ENCODE measurements around the gene RTN4RL1.

The RTN4RL1 gene

DNA sequence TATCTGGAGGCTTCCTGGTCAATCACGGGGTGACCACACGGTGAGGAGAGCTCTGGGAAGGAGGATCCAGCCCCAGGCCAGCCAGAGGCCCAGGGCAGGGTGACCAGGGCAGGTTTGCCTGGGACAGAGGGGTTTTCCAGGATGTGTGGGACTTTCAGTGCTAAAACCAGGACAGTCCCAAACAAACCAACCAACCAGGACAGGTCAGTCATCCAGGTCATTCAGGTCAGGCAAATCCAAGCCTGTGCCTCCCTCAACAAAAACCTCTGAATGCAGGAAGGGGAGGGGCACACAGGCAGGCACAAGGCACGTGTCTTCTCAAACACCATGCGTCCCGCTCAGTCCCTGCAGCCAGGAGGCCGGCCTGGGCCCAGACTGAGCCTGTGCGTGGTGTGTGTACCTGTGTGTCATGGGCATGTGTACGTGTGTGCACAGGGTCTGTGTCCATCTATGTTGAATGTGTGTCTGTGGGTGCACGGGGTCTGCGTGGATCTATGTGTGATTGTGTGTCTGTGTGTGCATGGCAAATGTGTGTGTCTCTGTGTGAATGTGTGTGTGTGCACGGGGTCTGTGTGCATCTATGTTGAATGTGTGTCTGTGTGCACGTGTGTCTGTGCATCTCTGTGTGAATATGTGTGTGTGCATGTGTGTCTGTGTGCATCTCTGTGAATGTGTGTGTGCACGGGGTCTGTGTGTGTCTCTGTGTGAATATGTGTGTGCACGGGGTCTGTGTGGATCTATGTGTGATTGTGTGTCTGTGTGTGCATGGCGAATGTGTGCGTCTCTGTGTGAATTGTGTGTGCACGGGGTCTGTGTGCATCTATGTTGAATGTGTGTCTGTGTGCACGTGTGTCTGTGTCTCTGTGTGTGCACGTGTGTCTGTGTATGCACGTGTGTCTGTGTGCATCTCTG is 78.9 kb downstream of the RTN4RL1 start:
- DNase-seq, result no peak

DNA sequence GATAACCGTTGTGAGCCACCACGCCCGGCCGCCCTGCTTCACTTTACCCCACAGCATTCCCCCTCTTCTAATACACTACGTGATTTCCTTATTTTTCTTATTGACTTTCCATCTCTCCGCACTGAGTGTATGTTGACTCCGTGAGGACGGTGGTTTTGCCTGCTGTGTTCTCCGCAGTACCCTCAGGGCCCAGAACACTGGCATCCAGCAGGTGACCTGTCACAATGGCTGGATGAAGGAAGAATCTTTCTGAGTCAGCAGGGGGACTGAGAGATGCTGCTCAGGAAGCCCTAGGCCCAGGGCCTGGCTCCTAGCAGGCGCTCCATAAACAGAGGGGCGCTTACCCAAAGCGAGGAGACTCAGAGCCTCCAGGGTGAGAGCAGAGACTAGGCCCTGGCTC is 79.5 kb downstream of the RTN4RL1 start:
- no peak for DNase-seq

DNA sequence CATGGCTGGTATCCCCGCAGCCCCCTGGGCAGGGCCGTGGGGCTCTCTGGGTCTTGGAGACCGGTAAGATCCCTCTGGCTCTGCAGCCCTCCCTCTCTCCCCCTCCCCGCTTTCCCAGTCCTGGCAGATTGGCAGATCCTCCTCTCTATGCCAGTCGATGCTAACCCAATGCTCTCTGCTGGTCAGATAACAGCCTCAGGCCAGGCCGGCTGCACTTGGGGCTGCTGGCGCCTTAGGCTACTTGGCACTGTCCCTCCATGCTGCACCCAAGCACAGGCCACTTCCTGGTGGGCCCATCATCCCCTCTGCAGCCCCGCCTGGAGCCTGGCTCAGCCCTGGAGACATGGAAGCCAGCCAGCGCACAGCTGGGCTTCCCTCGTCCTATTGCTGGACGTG is 81.7 kb downstream of the RTN4RL1 start:
- DNase-seq, result no peak

DNA sequence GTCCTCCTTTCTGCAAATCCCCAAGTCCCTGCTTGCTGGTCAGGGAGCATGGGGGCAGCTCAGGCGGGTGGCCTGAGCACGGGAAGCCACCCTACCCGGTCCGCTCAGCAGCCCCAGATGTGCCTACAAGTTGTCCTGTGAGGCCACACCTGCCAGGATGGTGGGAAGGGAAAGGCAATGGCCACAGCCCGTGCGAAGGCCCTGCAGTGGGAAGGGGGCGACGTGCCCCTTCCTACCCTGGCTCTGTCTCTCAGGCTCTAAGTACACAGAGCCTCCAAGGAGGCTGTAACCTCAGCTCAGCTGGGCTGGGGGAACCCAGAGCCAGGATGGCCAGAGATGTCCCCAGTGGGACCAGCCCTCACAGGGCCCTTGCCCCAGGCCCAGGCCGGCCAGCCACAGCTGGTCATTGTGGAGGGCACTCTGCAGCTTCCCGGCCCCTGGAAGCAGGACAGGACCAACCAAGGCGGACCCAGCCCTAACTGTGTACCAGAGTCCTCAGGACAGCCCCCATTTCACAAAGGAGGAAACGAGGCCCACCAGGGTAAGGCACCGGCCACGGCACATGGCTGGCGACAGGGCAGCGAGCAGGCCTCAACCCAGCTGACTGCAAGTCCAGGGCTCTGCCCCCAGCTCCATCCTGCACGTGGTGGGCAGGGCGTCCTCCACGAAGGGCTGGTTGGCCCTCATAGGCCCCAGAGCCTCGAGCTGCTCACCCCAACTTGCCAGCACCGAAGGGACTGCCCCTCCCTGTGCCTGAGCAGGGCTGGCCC is 82.3 kb downstream of the RTN4RL1 start:
- DNase-seq, result no peak

DNA sequence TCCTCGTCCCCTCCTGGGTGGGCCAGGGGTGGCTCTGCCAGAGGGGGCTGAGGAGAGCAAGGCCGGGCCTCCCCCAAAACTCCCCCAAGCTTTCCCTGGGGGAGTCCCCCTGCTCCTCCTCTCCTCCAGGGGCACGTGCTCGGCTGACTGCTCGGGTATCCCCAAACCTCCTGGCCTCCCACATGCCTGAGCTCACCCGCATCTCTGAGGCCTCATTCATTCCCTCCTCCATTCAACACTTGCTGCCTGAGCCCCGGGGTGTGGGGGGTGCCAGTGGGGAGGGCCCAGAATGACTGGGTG is 83.1 kb downstream of the RTN4RL1 start:
- no peak for DNase-seq

DNA sequence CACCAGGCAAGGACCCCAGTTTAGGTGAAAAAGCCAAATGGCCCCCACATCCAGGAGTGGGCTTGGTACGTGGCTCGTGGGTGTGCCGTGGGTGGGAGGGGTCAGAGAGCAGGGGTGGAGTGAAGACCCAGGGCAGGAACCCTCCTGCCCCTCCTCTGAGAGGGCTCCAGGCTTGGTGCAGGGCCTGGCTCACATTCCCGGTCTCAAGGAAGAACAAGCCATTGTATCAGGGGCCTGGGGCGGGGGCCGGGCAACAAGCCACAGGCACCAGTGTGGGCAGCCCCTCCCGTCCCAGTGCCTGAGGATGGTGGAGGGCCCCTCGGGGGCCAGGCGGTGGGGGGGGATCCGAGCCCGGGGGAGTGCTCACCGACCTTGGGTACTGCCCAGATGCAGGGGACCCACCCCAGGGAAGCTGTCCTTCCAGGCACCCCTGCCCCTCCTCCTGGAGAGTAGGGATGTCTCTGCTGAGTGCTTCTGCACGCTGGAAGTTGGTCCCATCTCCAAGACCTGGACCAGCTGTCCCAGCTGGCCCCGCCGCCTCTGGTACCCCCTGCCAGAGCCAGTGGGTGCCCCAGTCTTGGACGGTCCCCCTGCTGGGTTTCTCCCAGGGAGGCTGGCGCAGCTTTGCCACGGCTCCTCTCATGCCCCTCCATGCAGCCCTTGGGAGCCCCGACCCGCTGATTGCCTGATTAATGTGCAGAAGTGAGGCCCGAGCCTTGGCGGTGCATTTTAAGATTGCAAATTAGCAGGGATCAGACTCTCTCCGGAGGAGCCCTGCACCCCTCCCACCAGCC is 83.7 kb downstream of the RTN4RL1 start:
- DNase-seq, result no peak

DNA sequence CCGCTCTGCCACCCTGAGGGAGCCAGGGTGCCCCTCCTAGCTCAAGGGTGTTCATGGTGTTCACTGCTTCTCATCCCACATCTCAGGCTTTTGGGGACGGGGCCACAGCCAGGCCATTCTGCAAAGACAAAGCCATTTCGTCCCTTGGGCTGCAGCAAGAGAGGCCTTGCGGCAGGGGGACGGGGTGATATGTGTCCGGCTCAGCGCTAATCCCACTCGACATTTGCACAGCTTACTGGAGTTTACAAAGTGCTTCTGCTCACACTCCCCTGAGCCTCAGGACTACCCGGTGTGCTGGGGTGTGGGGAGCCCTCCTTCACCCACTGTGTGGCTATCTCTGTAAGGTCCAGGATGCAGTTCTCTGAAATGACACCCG is 84.3 kb downstream of the RTN4RL1 start:
- no peak for DNase-seq

DNA sequence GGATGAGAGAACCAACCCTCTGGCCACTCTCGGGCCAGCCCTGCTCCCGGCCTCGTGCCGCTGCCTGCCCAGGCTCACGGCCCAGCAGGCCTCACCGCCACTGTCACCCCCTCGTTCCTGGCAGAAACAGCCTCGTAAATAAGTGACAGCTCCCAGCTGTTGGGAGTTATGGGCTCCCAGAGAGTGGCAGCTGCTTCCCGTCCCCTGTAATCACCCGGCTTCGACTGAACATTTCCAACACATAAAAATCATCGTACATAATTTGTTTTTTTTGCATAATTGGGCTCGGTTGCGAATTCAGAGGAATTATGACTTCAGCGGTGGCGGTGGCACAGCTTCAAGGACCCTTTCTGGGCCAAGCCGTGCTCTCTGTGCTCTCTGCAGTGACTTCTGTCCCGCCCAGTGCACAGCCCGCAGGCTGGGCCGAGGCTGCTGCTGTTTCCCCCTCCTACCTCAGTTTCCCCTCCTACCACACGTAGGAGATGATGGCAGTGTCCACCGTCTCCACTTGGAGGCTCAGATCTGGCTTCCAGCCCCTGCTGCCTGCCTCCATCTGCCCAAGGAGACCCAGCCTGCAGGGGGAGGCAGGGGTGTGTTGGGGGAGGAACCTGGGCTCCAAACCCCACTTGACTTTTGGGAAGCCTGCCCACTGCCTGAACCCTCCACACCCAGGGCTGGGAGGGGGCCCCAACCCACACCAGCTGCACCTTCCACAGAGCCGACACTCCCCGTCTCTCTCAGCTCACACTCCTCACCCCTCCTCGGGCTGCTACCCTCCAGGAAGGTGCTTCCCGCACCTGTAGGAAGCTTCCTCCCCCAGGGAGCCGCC is 84.9 kb downstream of the RTN4RL1 start:
- no peak for DNase-seq

DNA sequence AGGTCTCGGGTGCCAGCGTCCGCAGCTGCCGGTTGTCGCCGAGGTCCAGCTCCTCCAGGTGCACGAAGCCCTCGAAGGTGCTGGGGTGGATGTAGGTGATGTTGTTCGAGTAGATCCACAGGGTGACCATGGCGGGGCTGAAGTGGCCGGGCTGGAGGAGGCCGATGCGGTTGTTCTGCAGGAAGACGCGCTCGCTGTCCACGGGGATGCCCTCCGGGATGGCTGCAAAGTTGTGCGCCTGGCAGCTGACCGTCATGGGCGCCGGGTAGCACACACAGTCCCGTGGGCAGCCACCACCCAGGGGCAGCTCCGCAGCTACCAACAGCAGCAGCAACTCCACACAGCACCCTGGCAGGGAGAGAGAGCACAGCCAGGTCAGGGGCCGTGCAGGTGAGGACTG is 87.7 kb downstream of the RTN4RL1 start:
- DNase-seq, result no peak

DNA sequence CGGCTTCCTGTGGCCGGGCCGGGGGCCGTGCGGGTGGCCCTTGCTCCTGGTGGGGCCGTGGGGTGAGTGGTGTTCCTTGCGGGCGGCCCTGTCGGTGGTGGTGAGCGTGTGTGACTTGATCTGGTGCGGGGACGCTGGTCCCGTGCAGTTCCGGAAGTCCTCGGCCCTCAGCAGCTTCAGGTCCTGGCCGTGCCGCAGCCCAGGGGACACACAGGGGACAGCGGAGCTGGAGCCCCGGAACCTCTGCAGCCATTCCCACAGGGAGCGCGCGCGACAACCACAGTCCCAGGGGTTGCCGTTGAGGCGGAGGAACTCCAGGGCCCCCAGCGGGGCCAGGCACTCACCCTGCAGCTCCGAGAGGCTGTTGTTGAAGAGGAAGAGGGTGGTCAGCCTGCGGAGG is 88.4 kb downstream of the RTN4RL1 start:
- DNase-seq, result no peak

DNA sequence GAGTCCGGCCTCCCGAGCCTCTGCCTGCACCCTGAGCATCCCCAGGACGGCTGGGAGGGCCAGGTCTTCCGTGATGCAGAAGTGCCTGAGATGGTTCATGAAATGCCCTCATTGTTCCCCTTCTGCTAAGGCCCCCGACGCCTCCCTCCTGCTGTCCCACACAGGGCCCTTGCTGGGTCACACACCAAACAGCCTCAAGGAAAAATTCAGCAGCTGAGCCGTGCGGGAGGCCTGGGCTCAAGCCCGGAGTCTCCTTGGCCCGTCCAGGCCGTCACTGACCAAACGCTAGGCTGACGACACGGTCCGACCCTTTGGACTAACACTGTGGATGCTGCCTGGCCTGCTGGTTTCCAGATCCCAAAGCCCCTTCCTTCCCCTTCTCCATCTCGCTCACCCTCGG is 90.2 kb downstream of the RTN4RL1 start:
- no peak for DNase-seq

DNA sequence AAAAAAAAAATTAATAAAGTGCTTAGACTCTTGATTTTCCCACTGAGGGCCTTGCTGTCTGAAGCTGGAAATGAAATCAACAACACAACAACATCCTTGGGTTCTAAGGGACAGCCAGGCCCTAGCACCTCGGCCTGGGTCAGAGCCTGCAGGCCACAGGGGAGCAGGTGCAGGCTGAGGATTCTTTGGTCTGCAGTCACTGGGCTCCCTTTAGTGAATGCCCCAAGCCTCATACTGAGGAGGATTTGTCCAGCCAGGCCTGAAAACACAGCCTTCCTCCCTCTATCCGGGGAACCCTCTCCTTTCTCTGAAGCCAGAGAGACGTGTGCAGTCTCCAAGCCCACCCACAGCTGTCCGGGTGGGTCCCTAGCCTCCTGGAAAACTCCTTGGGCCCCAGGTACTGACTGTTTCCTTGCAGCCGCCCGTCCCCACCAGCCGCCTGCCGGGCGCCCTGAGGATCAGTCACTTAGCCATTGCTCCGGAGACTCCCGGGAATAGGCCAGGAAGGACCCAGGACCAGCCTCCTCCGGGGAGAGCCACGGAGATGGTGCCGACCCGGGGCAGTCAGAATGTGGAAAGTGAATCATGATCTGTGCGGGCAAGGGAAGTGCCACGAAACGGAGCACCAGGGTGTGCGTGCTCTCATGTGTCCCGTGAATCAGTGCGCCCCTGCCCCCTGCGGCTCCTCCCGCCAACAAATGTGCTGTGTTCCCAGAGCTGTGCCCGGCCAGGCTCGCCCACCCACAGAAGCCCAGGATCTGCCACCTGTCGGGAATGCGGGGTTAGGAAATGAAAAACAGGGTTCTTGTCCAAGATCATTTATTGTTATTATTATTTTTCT is 91.0 kb downstream of the RTN4RL1 start:
- no peak for DNase-seq

DNA sequence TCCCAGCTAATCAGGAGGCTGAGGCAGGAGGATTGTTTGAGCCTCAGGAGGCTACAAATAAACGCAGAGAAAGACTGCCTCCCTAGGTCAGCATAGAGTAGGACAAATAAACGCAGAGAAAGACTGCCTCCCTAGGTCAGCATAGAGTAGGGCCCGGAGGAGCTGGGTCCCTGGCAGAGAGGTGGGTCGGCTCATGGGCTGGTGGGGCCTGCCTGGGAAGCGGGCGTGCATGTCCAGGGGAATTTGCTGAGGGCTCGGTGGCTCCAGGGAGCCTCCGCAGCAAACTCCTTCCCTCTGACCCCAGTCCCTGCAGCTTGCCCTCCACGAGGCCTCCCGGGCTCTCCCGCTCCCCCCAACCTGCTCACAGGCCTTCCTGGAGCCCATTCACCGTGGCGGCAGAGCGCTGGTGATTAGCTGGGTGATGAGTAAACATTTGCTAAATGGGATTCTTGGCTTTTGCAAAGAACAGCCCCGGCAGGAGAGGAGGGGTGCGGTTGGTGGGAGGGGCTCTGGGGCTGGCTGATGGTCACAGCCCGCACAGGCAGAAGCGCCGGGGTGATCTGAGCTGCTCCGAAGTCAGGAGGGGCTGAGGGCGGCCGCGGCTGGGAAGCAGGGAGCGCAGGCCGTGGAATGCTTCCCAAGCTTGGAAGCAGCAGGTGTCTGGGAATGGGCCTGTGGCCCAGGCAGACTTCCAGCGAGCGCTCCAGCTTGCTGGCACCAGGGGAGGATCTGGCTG is 93.1 kb downstream of the RTN4RL1 start:
- DNase-seq, result no peak

DNA sequence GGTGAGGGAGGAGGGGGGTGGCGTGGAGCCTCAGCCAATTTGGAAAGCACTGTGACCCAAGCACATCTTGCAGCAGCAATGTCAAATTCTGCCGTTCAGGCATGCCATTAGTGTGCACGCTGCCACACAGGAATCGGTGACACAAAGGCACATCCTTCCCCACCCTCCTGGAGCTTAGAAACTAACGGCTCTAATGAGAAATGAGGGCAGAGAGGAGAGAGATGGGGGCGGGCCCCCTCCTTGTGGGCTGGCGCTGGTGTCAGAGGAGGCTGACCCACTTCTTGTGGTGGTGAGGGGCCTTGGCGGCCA is 94.8 kb downstream of the RTN4RL1 start:
- no peak for DNase-seq

DNA sequence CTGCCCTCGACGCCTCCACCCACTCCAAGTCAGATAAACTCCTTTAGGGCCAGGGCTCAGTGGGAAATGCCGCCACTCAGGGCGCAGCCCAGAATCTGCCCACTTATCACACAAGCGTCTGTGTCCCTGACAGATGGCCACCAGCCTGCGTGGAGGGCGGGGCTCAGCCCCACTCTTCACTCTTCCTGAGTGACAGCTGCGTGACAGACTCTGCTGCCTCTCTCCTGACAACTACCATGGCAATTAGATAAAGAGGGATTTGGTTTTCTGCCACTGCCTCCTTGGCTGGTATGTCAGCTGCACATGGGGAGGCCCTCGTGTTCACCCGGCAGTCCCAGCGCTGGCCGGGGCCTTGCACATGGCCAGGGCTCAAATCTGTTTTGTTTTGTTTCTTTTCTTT is 96.2 kb downstream of the RTN4RL1 start:
- no peak for DNase-seq

DNA sequence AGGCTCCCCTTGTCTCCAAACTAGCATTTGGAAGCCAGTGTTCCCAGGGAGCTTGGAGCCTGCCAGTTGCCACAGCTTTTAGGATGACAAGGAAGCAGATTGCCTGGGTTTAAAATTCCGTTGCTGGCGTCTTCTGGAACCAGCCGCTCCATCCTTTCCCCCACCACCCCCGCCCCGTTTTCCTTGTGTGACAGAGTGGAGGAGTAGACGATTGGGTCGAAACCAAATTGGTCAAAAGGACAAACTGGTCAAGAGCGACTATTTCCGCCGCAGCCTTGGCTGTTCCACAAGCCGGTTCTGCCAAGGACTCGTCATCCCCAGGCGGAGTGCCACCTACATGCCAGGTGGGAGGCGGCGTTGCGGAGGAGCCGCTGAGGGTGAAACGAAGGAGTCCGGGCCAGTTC is 104.2 kb downstream of the RTN4RL1 start:
- no peak for DNase-seq

DNA sequence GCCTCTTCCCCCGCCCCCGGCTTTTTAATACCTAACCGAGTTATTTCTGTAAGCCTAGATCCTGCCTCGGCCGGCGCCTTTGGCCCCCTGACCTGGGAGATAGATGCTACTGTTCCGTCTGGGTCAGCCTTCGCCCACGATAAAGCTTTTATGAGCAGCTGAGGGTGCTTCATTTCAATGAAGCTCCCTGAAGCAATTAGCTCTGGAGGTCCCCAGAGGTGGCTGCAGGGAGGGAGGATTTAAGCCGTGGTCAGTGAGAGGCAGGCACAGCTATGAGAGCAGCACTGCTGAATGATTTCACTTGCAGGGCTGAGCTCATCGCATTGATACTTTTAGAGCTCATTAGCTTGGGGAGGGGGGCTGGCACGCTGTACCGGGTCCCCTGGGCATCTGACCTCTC is 105.9 kb downstream of the RTN4RL1 start:
- DNase-seq, result no peak

DNA sequence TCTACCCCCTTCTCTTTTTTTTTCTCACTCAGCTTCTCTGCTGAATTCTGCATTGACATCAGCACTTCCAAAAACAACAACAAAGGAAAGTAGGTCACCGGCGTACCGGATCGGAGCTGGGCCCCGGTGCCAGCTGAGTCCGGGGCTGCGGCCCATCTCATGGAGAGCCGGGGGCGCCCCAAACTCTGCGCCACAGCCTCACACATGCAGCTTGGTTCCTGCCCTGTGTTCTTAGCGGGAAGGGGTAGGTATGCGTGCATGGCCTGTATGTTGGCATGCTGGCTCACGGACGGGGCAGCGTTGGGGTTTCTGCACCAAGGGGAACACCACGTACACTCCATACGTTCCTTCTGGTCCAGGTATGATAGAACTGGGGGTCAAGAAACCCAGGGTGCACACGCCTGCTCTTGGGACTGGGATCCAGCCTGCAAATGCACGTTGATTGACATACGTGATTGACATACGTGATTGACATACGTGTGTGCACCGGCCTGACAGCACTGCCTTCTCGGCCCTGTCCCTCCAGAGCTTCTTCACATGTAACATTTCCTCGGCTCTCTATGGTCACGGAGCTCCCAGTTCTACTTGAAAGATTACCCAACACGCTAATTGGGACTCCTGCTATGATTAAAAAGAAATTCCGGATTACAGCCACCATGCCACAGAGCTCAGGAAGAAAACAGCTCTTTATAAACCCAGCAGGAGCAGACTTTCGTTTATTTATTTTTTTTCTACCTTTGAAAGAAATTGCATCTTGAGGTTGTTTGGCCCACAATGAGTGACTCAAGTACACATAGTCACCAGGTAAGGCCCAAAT is 106.6 kb downstream of the RTN4RL1 start:
- no peak for DNase-seq

DNA sequence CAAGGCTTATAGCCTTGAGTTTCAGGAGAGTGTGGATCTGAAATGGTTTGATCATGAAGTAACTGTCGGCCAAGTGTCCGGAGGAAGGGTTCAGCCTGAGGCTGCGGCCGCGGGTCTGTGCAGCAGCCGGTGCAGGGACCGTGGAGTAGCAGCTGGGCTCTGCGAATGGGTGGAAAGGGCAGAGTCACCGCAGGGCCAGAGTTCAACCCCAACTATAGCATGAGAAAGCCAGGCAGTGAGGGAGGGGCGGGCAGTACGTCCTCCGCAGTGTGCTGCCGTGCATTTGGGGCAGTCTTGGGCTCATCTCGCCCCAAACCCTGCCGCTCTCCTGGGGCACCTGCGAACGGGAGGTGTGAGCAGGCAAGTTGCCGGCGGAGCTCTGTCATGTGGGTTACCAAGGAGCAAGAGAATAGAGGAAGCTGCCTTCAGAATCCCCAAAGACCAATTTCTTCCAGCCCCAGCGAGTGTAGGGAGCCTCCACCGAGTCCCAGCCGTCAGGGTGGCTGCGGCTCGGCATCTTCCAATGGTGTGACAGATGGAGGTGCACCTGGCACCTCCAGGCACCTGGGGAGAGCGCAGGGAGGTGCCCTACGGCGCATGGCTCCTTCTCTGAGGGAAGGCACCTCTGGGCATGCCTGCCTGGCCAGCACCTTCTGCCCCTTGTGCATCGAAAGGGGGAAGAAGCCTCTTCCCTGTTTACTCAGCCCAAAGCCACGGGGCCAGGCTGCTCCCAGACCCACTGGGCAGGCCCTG is 108.0 kb downstream of the RTN4RL1 start:
- no peak for DNase-seq

DNA sequence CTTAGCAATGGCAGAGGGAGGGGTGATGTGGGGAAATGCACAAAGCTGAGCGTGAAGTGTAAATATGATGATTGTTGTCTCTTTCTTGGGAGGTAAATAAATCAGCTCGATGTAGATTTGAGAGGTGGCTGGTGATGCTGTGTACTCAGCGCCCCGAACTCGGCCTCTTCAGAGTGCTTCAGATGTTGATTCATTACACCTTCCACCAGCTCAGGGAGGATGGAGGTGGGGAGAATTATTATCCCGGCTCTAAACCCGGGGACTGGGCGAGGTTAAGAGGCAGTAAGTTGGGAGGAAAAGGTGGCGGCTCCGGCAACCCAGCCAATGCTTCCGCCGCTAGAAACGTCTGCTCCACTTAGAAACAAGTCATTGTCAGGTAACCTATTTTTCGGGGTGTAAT is 108.8 kb downstream of the RTN4RL1 start:
- no peak for DNase-seq
